MM.1S (cell line): Measurements from ENCODE around the gene GPRIN3.

ENCODE experiments used
- DNase-seq: peaks from one replicate; pipeline ENCODE4 v3.0.0-alpha.2; 2015
- H2AFZ ChIP-seq: fragments of 300-600 bp; sonication (generic); 2 replicates; pipeline ENCODE4 v1.6.0; 2016; ENCODE audit warnings: antibody characterized with exemption, low read length
- H3F3A ChIP-seq: fragments of 300-600 bp; sonication (generic); 2 replicates; pipeline ENCODE4 v1.6.1; 2016; ENCODE audit warnings: mild to moderate bottlenecking, antibody characterized with exemption, low read length, moderate library complexity, mixed read lengths; ENCODE audit not compliant: insufficient read depth
- H3K27ac ChIP-seq: fragments of 300-600 bp; sonication (generic); 2 replicates; pipeline ENCODE4 v1.5.1; 2016; ENCODE audit warnings: mild to moderate bottlenecking, low read length
- H3K27me3 ChIP-seq: fragments of 300-600 bp; sonication (generic); replicated peaks from 2 replicates; pipeline ENCODE4 v1.6.0; 2016; ENCODE audit warnings: low read length; ENCODE audit not compliant: insufficient read depth
- H3K36me3 ChIP-seq: fragments of 300-600 bp; sonication (generic); replicated peaks from 2 replicates; pipeline ENCODE4 v1.6.1; 2016; ENCODE audit warnings: mild to moderate bottlenecking, low read length, mixed read lengths; ENCODE audit not compliant: insufficient read depth
- H3K4me1 ChIP-seq: fragments of 300-600 bp; sonication (generic); 2 replicates; pipeline ENCODE4 v1.6.1; 2016; ENCODE audit warnings: low read length, mixed read lengths
- H3K4me2 ChIP-seq: fragments of 300-600 bp; sonication (generic); 2 replicates; pipeline ENCODE4 v1.6.0; 2016; ENCODE audit warnings: low read depth, low read length
- H3K4me3 ChIP-seq: fragments of 300-600 bp; sonication (generic); 2 replicates; pipeline ENCODE4 v1.5.1; 2016; ENCODE audit warnings: low read length, mixed read lengths
- H3K79me2 ChIP-seq: fragments of 300-600 bp; sonication (generic); 2 replicates; pipeline ENCODE4 v1.6.1; 2016; ENCODE audit warnings: mixed run types, low read length, mixed read lengths
- H3K9ac ChIP-seq: fragments of 300-600 bp; sonication (generic); 2 replicates; pipeline ENCODE4 v1.6.1; 2016; ENCODE audit warnings: low read length, mixed read lengths
- H3K9me2 ChIP-seq: fragments of 300-600 bp; sonication (generic); replicated peaks from 2 replicates; pipeline ENCODE4 v1.6.1; 2016; ENCODE audit warnings: mild to moderate bottlenecking, low read length, mixed read lengths; ENCODE audit not compliant: insufficient read depth
- H3K9me3 ChIP-seq: fragments of 300-600 bp; sonication (generic); replicated peaks from 2 replicates; pipeline ENCODE4 v1.6.1; 2016; ENCODE audit warnings: mild to moderate bottlenecking, low read length, mixed read lengths; ENCODE audit not compliant: insufficient read depth
- H4K20me1 ChIP-seq: fragments of 300-600 bp; sonication (generic); 2 replicates; pipeline ENCODE4 v1.6.1; 2016; ENCODE audit warnings: mild to moderate bottlenecking, low read length, moderate library complexity, mixed read lengths; ENCODE audit not compliant: insufficient read depth
- CTCF ChIP-seq: fragments of 300-600 bp; sonication (generic); IDR thresholded peaks from 2 replicates; pipeline ENCODE4 v1.5.1; 2016; ENCODE audit warnings: antibody characterized with exemption, low read length, mixed read lengths
- EZH2 ChIP-seq: fragments of 300-600 bp; sonication (generic); optimal IDR thresholded peaks from 2 replicates; pipeline ENCODE3; 2017; ENCODE audit warnings: low read depth, mild to moderate bottlenecking, antibody characterized with exemption, low read length, mixed read lengths
- EZH2phosphoT487 ChIP-seq: fragments of 300-600 bp; sonication (generic); IDR thresholded peaks from 2 replicates; pipeline ENCODE4 v1.6.1; 2018; ENCODE audit warnings: antibody characterized with exemption, low read length

Gene GPRIN3

DNA sequence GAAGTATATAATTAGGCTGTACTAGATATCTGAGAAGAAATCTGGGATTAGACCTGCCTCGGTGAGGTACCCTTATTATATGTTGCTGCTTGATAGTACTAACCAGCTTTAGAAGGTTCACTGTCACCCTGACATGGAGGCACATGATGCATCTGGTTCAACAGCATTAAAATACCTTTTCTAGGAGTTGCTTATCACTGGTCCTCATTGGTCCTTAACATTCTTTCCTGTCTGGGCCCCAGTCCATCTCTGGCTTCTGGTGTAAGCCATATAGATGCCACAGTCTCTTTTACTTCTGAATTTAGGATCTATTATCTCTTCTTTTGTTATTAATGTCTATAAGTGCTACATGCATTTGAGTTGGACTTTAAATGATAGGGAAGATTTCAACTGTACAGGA, 40.2 kb downstream of the GPRIN3 start:
- Histone ChIP-seq H3K36me3 (peaks cover 13% of the 10 kb centered on the region; the same call in 1 of the 2 replicates), H3K4me2 (no peak overlapping the region), H3K9ac (no peak overlapping the region), H3K9me3 (no peaks in the 10 kb centered on the region), H3K4me3 (no peak overlapping the region), H3K27ac (no peak overlapping the region), H2AFZ (no peak overlapping the region), H3K4me1 (peaks cover 61% of the 10 kb centered on the region), H3K9me2 (no peaks in the 10 kb centered on the region), H3K27me3 (no peaks in the 10 kb centered on the region), H3F3A (peaks cover 28% of the 10 kb centered on the region), H3K79me2 (peaks cover 99% of the 10 kb centered on the region), H4K20me1 (peaks cover 67% of the 10 kb centered on the region)
- DNase-seq: no peak
- no peak for TF ChIP-seq EZH2
- no peak for TF ChIP-seq EZH2phosphoT487
- no peak for TF ChIP-seq CTCF

DNA sequence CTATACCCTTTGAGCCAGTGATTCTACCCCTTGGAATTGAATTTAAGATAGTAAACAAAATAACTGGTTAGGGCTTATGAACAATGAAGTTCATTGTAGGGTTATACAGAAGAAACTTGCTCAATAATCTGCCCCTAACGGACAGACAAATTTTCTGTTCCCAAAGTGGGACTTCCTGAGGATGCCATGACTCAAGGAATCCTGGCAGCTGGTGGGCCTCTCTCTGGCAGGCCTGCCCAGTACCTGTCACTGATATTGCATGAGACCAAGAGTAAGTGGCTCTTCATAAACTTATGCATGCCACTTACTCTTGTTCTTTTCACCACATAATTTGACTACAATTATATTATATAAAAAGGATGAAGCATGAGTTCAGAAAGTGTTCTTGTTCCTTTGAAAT, 41.5 kb downstream of the GPRIN3 start:
- peaks cover 99% of the 10 kb centered on the region for H3K79me2 ChIP-seq
- H3K27ac ChIP-seq: no peak overlapping the region
- H3K36me3 ChIP-seq: peaks cover 16% of the 10 kb centered on the region; the same call in 1 of the 2 replicates
- no peak overlapping the region for H3K4me3 ChIP-seq
- TF ChIP-seq EZH2: no peak
- no peak for TF ChIP-seq CTCF
- no peak for TF ChIP-seq EZH2phosphoT487
- H3K4me1 ChIP-seq: peaks cover 53% of the 10 kb centered on the region
- peaks cover 61% of the 10 kb centered on the region for H4K20me1 ChIP-seq
- H2AFZ ChIP-seq: no peak overlapping the region
- no peak overlapping the region for H3K4me2 ChIP-seq
- H3K9ac ChIP-seq: no peak overlapping the region
- no peaks in the 10 kb centered on the region for H3K9me2 ChIP-seq
- no peaks in the 10 kb centered on the region for H3K27me3 ChIP-seq
- no peak for DNase-seq
- H3K9me3 ChIP-seq: no peaks in the 10 kb centered on the region
- H3F3A ChIP-seq: peaks cover 22% of the 10 kb centered on the region

DNA sequence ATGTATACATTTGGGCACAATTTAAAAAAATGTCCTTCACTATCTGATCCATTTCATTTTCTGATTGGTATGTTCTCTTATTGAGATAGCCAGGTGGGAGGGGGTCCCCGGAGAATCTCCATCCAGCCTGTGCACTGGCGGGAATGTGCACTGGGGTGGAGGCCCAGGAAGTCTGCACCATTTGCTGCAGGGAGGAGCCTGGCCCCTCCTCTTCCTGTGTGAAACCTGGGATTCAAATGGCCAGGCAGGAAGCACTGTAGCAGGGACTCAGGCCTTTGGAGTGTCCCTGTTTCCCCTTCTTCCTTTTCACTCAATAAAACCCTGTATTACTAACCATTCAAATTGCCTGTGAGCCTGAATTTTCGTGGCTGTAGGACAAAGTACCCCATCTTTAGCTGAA, 44.3 kb downstream of the GPRIN3 start:
- Histone ChIP-seq H3K9me2 (no peaks in the 10 kb centered on the region), H4K20me1 (peaks cover 67% of the 10 kb centered on the region), H3K36me3 (peaks cover 16% of the 10 kb centered on the region; the same call in 1 of the 2 replicates), H3K9ac (no peak overlapping the region), H2AFZ (no peak overlapping the region), H3K4me2 (no peak overlapping the region), H3K27ac (peak overlapping the region; percentile 9; the same call in 1 of the 2 replicates), H3F3A (peaks cover 39% of the 10 kb centered on the region), H3K9me3 (no peaks in the 10 kb centered on the region), H3K4me3 (no peak overlapping the region), H3K79me2 (peaks cover 100% of the 10 kb centered on the region), H3K4me1 (peaks cover 72% of the 10 kb centered on the region), H3K27me3 (no peaks in the 10 kb centered on the region)
- TF ChIP-seq CTCF (no peak), EZH2phosphoT487 (no peak), EZH2 (no peak)
- DNase-seq: no peak
